SK-N-SH (cell line): ENCODE data around the gene MAG. TPM values are rescaled to one million over a fixed set of nuclear protein-coding genes. Genes with fewer than 3 reads are reported as not detected.

Experiments
- CTCF ChIA-PET: fragments of 300-600, 350-600 bp; formaldehyde crosslinking; extraction: SDS; loops from one replicate; lab custom pipeline; 2021; lab: Yijun Ruan, JAX
- POLR2A ChIA-PET: fragments of 350-600 bp; sonication (Branson Sonifier 250); formaldehyde crosslinking; extraction: SDS; loops from one replicate; lab custom pipeline; 2020; ENCODE audit warnings: antibody characterized with exemption, inconsistent platforms; lab: Yijun Ruan, JAX
- DNase-seq: peaks from one replicate; pipeline ENCODE4 v3.0.0; 2012
- H2AFZ ChIP-seq: fragments of 200-600 bp; sonication (generic); 2 replicates; pipeline ENCODE4 v1.8.1; 2016; ENCODE audit warnings: antibody characterized with exemption, mild to moderate bottlenecking, low read depth
- H3F3A ChIP-seq: fragments of 200-600 bp; sonication (generic); replicated peaks from 2 replicates; pipeline ENCODE3; 2016; ENCODE audit warnings: antibody characterized with exemption, mild to moderate bottlenecking; ENCODE audit not compliant: insufficient read depth
- H3K27ac ChIP-seq, 2 experiments: fragments of 200-500 bp in 1 of 2; fragments of 200-600 bp in 1 of 2; sonication (Bioruptor generic) in 1 of 2; sonication (generic), shearing (Covaris generic) in 1 of 2; 2 replicates each; pipeline versions ENCODE4 v1.5.1 to v1.6.1; 2014 to 2016; ENCODE audit warnings: low read depth in 2 of 2, inconsistent platforms in 1 of 2, low read length in 1 of 2, mild to moderate bottlenecking in 1 of 2, mixed read lengths in 1 of 2
- H3K27me3 ChIP-seq: fragments of 200-600 bp; sonication (generic), shearing (Covaris generic); 2 replicates; pipeline ENCODE4 v1.6.1; 2016; ENCODE audit warnings: mixed run types; ENCODE audit not compliant: insufficient read depth
- H3K36me3 ChIP-seq, 2 experiments: fragments of 200-500 bp in 1 of 2; fragments of 200-600 bp in 1 of 2; sonication (Bioruptor generic) in 1 of 2; sonication (generic) in 1 of 2; replicated peaks in 1 of 2; 2 replicates each; pipeline versions ENCODE3 to v1.5.1; 2014 to 2016; ENCODE audit warnings: low read length in 1 of 2, mild to moderate bottlenecking in 1 of 2; ENCODE audit not compliant: insufficient read depth in 2 of 2, control insufficient read depth in 1 of 2
- H3K4me1 ChIP-seq, 2 experiments: fragments of 200-500 bp in 1 of 2; fragments of 200-600 bp in 1 of 2; sonication (Bioruptor generic) in 1 of 2; sonication (generic), shearing (Covaris generic) in 1 of 2; 2 replicates each; pipeline versions ENCODE4 v1.5.1 to v1.6.1; 2014 to 2016; ENCODE audit warnings: low read depth in 1 of 2, low read length in 1 of 2, mixed run types in 1 of 2; ENCODE audit not compliant: insufficient read depth in 2 of 2, control insufficient read depth in 1 of 2
- H3K4me2 ChIP-seq: fragments of 200-600 bp; sonication (generic), shearing (Covaris generic); 2 replicates; pipeline ENCODE4 v1.6.1; 2017; ENCODE audit warnings: mixed run types
- H3K4me3 ChIP-seq, 2 experiments: fragments of 200-500 bp in 1 of 2; fragments of 200-600 bp in 1 of 2; sonication (Bioruptor generic) in 1 of 2; sonication (generic), shearing (Covaris generic) in 1 of 2; 2 replicates each; pipeline versions ENCODE4 v1.5.1 to v1.8.1; 2014 to 2016; ENCODE audit warnings: low read depth in 2 of 2, inconsistent platforms in 1 of 2, low read length in 1 of 2, mild to moderate bottlenecking in 1 of 2, mixed read lengths in 1 of 2, moderate library complexity in 1 of 2
- H3K79me2 ChIP-seq: fragments of 200-600 bp; sonication (generic); 2 replicates; pipeline ENCODE4 v1.8.1; 2017; ENCODE audit warnings: mild to moderate bottlenecking; ENCODE audit not compliant: insufficient read depth
- H3K9ac ChIP-seq: fragments of 200-600 bp; sonication (generic); 2 replicates; pipeline ENCODE4 v1.6.1; 2017; ENCODE audit warnings: mixed run types
- H3K9me2 ChIP-seq: fragments of 200-600 bp; sonication (generic); 2 replicates; pipeline ENCODE4 v1.6.1; 2017; ENCODE audit warnings: mixed run types
- H3K9me3 ChIP-seq: fragments of 200-600 bp; sonication (generic); 2 replicates; pipeline ENCODE4 v1.6.1; 2017; ENCODE audit warnings: mixed run types, mild to moderate bottlenecking, moderate library complexity
- H4K20me1 ChIP-seq: fragments of 200-600 bp; sonication (generic); 2 replicates; pipeline ENCODE4 v1.6.1; 2017; ENCODE audit warnings: mild to moderate bottlenecking, mixed run types; ENCODE audit not compliant: insufficient read depth
- ELF1 ChIP-seq: IDR thresholded peaks from 2 replicates; pipeline ENCODE4 v1.4.0; 2012
- EP300 ChIP-seq, 2 experiments: IDR thresholded peaks; 2 replicates each; pipeline versions ENCODE4 v1.4.0 to v1.6.1; 2012; ENCODE audit warnings: borderline replicate concordance in 1 of 2, low read depth in 1 of 2, low read length in 1 of 2
- EZH2phosphoT487 ChIP-seq: fragments of 200-600 bp; sonication (generic); IDR thresholded peaks from 2 replicates; pipeline ENCODE4 v1.6.1; 2017; ENCODE audit warnings: low read depth, mixed run types, mild to moderate bottlenecking, antibody characterized with exemption, moderate library complexity, borderline replicate concordance
- FOSL2 ChIP-seq: IDR thresholded peaks from 2 replicates; pipeline ENCODE4 v1.4.0; 2012; ENCODE audit warnings: low read depth, mild to moderate bottlenecking, moderate library complexity, borderline replicate concordance
- FOXJ3 ChIP-seq: sonication (generic); formaldehyde crosslinking; IDR thresholded peaks from 2 replicates; pipeline ENCODE4 v1.5.1; 2020; ENCODE audit warnings: mild to moderate bottlenecking, missing genetic modification reagents
- GATA2 ChIP-seq: sonication (generic); formaldehyde crosslinking; IDR thresholded peaks from 2 replicates; pipeline ENCODE4 v1.5.0; 2020; ENCODE audit warnings: mild to moderate bottlenecking, missing genetic modification reagents
- MEF2A ChIP-seq: IDR thresholded peaks from 2 replicates; pipeline ENCODE4 v1.4.0; 2012; ENCODE audit warnings: low read depth, borderline replicate concordance
- NFIC ChIP-seq: IDR thresholded peaks from 2 replicates; pipeline ENCODE4 v1.4.0; 2012; ENCODE audit warnings: borderline replicate concordance
- NRF1 ChIP-seq: IDR thresholded peaks from 2 replicates; pipeline ENCODE4 v1.6.1; 2012; ENCODE audit warnings: low read depth, mild to moderate bottlenecking, low read length
- RCOR1 ChIP-seq: fragments of 150-350 bp; IDR thresholded peaks from 2 replicates; pipeline ENCODE4 v1.6.1; 2017; ENCODE audit warnings: antibody characterized with exemption, low read length
- RFX5 ChIP-seq: IDR thresholded peaks from 2 replicates; pipeline ENCODE4 v1.6.1; 2012; ENCODE audit warnings: mild to moderate bottlenecking, improper control_type of control experiment, low read length
- TAF1 ChIP-seq: IDR thresholded peaks from 2 replicates; pipeline ENCODE4 v1.6.1; 2012; ENCODE audit warnings: low read depth, mild to moderate bottlenecking, low read length, moderate library complexity, borderline replicate concordance
- TEAD4 ChIP-seq: IDR thresholded peaks from 2 replicates; pipeline ENCODE4 v1.4.0; 2012; ENCODE audit warnings: mild to moderate bottlenecking, borderline replicate concordance; ENCODE audit not compliant: insufficient read depth
- WGBS: methylation state at CpG from one replicate; pipeline ENCODE4 v1.1.6; 2017; ENCODE audit warnings: low lambda C conversion rate; 5-methylcytosine and 5-hydroxymethylcytosine counted together
- polyA plus RNA-seq, 3 experiments: library from polyadenylated mRNA; depleted of rRNA; stranded (reverse); fragments of >200 nt; gene quantifications; 2 replicates each; pipeline ENCODE4 v1.2.3, GENCODE V29; 2012
- TF ChIP-seq, protein P1 (sequence below): IDR thresholded peaks from 2 replicates; pipeline ENCODE4 v1.4.0; 2012; ENCODE audit warnings: low read depth, borderline replicate concordance
- TF ChIP-seq, protein P2 (sequence below): IDR thresholded peaks from 2 replicates; pipeline ENCODE4 v1.6.1; 2012; ENCODE audit warnings: mild to moderate bottlenecking, low read depth, low read length, moderate library complexity
- TF ChIP-seq, protein P3 (sequence below): IDR thresholded peaks from 2 replicates; pipeline ENCODE4 v1.4.0; 2012; ENCODE audit warnings: low read depth, borderline replicate concordance
- TF ChIP-seq, protein P4 (sequence below): IDR thresholded peaks from 2 replicates; pipeline ENCODE4; 2012

Gene MAG
- polyA plus RNA-seq, 1 of the 3 experiments (the other 2 are of a cell fraction), result not detected

DNA sequence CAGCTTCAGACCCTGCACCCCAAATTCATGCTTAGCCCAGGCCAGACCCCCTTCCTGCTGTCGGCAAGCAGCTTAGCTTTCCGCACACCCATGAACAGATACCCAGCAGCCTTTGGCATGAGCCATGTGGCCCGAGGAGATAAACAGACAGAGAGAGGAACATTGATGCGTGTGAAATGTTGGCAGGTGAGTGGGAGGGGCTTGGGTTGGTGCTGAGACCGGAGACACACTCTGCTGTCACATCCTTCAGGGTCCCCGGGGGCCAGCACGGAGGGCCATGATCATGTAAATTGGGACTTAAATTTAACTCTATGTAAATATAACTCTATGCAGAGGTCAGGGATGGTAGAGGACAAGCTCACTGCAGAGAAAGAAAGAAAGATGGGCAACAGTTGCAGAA, 38.5 kb downstream of the MAG start (continued):
- TF ChIP-seq RCOR1 (no peak), FOXJ3 (no peak)
- TF ChIP-seq, protein P1, sequence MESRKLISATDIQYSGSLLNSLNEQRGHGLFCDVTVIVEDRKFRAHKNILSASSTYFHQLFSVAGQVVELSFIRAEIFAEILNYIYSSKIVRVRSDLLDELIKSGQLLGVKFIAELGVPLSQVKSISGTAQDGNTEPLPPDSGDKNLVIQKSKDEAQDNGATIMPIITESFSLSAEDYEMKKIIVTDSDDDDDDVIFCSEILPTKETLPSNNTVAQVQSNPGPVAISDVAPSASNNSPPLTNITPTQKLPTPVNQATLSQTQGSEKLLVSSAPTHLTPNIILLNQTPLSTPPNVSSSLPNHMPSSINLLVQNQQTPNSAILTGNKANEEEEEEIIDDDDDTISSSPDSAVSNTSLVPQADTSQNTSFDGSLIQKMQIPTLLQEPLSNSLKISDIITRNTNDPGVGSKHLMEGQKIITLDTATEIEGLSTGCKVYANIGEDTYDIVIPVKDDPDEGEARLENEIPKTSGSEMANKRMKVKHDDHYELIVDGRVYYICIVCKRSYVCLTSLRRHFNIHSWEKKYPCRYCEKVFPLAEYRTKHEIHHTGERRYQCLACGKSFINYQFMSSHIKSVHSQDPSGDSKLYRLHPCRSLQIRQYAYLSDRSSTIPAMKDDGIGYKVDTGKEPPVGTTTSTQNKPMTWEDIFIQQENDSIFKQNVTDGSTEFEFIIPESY, result no peak
- TF ChIP-seq, protein P2, sequence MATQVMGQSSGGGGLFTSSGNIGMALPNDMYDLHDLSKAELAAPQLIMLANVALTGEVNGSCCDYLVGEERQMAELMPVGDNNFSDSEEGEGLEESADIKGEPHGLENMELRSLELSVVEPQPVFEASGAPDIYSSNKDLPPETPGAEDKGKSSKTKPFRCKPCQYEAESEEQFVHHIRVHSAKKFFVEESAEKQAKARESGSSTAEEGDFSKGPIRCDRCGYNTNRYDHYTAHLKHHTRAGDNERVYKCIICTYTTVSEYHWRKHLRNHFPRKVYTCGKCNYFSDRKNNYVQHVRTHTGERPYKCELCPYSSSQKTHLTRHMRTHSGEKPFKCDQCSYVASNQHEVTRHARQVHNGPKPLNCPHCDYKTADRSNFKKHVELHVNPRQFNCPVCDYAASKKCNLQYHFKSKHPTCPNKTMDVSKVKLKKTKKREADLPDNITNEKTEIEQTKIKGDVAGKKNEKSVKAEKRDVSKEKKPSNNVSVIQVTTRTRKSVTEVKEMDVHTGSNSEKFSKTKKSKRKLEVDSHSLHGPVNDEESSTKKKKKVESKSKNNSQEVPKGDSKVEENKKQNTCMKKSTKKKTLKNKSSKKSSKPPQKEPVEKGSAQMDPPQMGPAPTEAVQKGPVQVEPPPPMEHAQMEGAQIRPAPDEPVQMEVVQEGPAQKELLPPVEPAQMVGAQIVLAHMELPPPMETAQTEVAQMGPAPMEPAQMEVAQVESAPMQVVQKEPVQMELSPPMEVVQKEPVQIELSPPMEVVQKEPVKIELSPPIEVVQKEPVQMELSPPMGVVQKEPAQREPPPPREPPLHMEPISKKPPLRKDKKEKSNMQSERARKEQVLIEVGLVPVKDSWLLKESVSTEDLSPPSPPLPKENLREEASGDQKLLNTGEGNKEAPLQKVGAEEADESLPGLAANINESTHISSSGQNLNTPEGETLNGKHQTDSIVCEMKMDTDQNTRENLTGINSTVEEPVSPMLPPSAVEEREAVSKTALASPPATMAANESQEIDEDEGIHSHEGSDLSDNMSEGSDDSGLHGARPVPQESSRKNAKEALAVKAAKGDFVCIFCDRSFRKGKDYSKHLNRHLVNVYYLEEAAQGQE, result no peak

DNA sequence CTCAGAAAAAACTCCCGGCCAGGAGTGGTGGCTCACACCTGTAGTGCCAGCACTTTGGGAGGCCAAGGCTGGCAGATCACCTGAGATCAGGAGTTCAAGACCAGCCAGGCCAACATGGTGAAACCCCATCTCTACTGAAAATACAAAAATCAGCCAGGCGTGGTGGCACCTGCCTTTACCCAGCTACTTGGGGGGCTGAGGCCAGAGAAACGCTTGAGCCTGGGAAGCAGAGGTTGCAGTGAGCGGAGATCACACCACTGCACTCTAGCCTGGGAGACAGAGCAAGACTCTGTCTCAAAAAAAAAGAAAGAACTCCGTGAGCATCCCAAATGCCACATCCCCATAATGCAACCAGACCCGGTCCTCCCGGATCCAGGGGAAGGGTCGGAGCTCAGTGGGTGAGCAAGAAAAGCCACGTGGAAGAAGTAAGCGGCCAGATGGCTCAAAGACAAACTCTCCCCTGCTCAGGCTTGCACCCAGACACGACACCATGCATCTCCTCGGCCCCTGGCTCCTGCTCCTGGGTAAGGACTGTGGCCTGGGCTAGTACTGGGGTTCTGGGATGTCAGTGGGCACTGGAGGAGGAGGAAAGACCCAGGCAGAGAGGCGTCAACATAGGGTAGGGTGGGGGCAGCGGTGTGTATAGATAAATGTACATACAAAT, 39.7 kb downstream of the MAG start:
- Histone ChIP-seq H3K9ac (no peak overlapping the region), H3K27me3 (peaks cover 91% of the 10 kb centered on the region), H3K9me2 (no peaks in the 10 kb centered on the region), H2AFZ (no peak overlapping the region), H3K4me3 (no peak overlapping the region), H3K9me3 (no peaks in the 10 kb centered on the region), H3K36me3 (no peaks in the 10 kb centered on the region), H3K4me2 (no peak overlapping the region), H3K4me1 (no peaks in the 10 kb centered on the region), H3F3A (no peaks in the 10 kb centered on the region), H3K79me2 (no peaks in the 10 kb centered on the region), H4K20me1 (no peaks in the 10 kb centered on the region), H3K27ac (no peak overlapping the region)
- no peak for TF ChIP-seq TEAD4
- no peak for TF ChIP-seq NRF1
- no peak for TF ChIP-seq FOSL2
- TF ChIP-seq RFX5, result no peak
- TF ChIP-seq RCOR1, result no peak
- no peak for TF ChIP-seq GATA2 (CRISPR knock-in tag)
- TF ChIP-seq, protein P2, result no peak
- TF ChIP-seq EP300 (IDR thresholded peaks at IDR 0.05; ENCODE audit: borderline replicate concordance in 1 of 2, low read depth in 1 of 2, low read length in 1 of 2), result no peak
- TF ChIP-seq MEF2A, result no peak
- TF ChIP-seq, protein P3, sequence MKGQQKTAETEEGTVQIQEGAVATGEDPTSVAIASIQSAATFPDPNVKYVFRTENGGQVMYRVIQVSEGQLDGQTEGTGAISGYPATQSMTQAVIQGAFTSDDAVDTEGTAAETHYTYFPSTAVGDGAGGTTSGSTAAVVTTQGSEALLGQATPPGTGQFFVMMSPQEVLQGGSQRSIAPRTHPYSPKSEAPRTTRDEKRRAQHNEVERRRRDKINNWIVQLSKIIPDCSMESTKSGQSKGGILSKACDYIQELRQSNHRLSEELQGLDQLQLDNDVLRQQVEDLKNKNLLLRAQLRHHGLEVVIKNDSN, result no peak
- TF ChIP-seq TAF1, result no peak
- TF ChIP-seq, protein P4, sequence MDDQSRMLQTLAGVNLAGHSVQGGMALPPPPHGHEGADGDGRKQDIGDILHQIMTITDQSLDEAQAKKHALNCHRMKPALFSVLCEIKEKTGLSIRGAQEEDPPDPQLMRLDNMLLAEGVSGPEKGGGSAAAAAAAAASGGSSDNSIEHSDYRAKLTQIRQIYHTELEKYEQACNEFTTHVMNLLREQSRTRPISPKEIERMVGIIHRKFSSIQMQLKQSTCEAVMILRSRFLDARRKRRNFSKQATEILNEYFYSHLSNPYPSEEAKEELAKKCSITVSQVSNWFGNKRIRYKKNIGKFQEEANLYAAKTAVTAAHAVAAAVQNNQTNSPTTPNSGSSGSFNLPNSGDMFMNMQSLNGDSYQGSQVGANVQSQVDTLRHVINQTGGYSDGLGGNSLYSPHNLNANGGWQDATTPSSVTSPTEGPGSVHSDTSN, result no peak
- no peak for TF ChIP-seq NFIC
- TF ChIP-seq ELF1, result no peak
- no peak for TF ChIP-seq EZH2phosphoT487
- WGBS, result 5% methylated on average over 14 of the region's 14 CpGs
- no peak for DNase-seq
- CTCF ChIA-PET, result interaction anchor here (3.3 kb wide), 1 partner anchor 21 kb away, joined by 20 read pairs; no protein-coding TSS in a partner anchor
- POLR2A ChIA-PET, result no interaction called here
